ENCODE data around the gene GNA15. TPM values are rescaled to one million over a fixed set of nuclear protein-coding genes. Genes with fewer than 3 reads are reported as not detected.

The GNA15 gene
- total and polyA plus RNA-seq, 2 donors (not counting 1 experiment from before 2014, with no cell fraction given), result not detected

DNA sequence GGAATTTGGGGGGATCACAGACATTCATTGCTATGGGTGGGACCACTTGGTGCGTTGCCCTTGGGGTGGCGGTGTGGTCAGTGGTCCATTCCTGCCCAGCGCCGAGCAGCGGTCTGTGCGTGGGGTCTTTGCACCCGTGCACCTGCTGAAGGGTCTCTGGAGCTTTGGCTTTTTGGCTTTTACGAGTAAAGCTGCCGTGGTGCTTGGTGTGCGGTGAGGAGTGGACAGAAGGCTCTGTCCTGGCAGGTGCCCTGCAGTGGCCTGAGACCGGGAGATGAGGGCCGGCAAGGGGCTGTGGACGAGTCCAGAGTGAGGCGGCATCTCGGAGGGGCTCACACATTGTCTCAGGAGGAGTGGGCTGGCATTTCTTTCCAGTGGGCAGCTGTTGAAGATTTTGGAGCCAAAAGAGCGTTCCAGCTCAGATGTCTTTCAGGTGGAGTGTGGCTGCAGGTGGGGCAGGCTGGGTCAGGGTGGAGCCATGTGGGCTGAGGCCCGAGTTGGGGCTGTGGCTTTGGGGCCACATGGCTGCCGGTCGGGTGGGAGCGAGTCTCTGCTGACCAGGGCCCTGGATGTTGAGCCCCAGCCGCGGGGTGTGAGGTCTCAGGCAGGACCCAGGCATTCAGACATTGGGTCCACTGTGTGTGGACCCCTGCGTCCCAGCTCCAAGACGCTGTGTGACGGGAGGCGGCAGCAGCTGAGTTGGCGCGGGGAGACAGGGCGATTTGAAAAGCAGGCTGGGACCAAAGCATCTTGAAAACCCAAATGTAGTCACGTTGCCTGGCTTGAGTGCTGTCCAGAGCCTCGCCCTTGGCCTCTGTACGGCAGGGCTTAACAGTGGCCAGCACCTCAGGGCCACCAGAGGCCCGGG lies 30.0 kb upstream of the GNA15 start:
- Histone ChIP-seq H4K20me1 (ENCODE audit: control insufficient read depth, extremely low read depth, insufficient read depth, low read length) (no peaks in the 10 kb centered on the region), H3K4me3 (replicated peaks in 1 of 4; ENCODE audit: control extremely low read depth in 1 of 4, insufficient read depth in 1 of 4, low read depth in 3 of 4, low read length in 4 of 4) (no peak overlapping the region), H3K4me2 (ENCODE audit: extremely low read depth, insufficient read depth, low read length) (no peak overlapping the region), H3K9ac (ENCODE audit: insufficient read depth, low read length) (no peak overlapping the region), H3K27me3 (ENCODE audit: control insufficient read depth, insufficient read depth, low read length) (no peaks in the 10 kb centered on the region), H3K4me1 (ENCODE audit: control insufficient read depth, extremely low read depth, insufficient read depth, low read length) (no peaks in the 10 kb centered on the region), H3K9me3 (ENCODE audit: control insufficient read depth, insufficient read depth, low read depth, low read length) (no peaks in the 10 kb centered on the region), H3K27ac (ENCODE audit: insufficient read depth, low read length) (no peak overlapping the region), H3K79me2 (ENCODE audit: control insufficient read depth, insufficient read depth, low read length) (peaks cover 79% of the 10 kb centered on the region), H2AFZ (ENCODE audit: low read length) (no peak overlapping the region), H3K36me3 (ENCODE audit: control insufficient read depth, insufficient read depth, low read length) (no peaks in the 10 kb centered on the region)
- TF ChIP-seq, protein P1, sequence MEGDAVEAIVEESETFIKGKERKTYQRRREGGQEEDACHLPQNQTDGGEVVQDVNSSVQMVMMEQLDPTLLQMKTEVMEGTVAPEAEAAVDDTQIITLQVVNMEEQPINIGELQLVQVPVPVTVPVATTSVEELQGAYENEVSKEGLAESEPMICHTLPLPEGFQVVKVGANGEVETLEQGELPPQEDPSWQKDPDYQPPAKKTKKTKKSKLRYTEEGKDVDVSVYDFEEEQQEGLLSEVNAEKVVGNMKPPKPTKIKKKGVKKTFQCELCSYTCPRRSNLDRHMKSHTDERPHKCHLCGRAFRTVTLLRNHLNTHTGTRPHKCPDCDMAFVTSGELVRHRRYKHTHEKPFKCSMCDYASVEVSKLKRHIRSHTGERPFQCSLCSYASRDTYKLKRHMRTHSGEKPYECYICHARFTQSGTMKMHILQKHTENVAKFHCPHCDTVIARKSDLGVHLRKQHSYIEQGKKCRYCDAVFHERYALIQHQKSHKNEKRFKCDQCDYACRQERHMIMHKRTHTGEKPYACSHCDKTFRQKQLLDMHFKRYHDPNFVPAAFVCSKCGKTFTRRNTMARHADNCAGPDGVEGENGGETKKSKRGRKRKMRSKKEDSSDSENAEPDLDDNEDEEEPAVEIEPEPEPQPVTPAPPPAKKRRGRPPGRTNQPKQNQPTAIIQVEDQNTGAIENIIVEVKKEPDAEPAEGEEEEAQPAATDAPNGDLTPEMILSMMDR (conservative IDR thresholded peaks at IDR 0.05 in 1 of 2, IDR thresholded peaks at IDR 0.05 in 1 of 2; ENCODE audit: low read depth in 1 of 2, low read length in 2 of 2), result no peak
- no peak for TF ChIP-seq EZH2 (IDR thresholded peaks at IDR 0.05; ENCODE audit: low read length, missing control alignments)
- DNase-seq (ENCODE audit: low read depth in 2 of 2), result no peak

DNA sequence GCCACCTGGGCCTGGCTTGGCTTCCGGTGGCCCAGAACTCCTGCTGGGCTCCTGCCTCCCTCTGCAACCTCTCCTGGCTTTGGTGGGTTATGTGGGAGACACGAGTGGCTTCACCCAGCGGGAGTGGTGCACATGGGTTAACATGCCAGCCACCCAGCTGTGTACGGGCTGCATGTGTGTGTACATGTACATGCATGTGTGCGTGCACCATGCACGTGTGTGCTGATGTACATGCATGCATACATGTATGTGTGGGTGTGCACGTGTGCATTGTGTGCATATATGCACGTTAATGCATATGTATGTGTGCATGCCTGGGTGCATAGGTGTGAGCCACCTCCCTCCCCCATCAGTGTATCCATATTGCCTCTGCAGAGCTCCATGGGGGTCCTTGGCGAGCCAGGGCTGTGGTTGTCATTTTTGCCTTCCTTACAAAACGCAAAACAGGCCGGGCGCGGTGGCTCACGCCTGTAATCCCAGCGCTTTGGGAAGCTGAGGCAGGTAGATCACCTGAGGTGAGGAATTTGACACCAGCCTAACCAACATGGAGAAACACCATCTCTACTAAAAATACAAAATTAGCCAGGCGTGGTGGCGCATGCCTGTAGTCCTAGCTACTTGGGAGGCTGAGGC lies 29.2 kb upstream of the GNA15 start:
- peaks cover 77% of the 10 kb centered on the region for H3K79me2 ChIP-seq (ENCODE audit: control insufficient read depth, insufficient read depth, low read length)
- H3K4me2 ChIP-seq (ENCODE audit: extremely low read depth, insufficient read depth, low read length), result no peak overlapping the region
- no peak for DNase-seq (ENCODE audit: low read depth in 2 of 2)
- no peak overlapping the region for H2AFZ ChIP-seq (ENCODE audit: low read length)
- TF ChIP-seq, protein P1 (conservative IDR thresholded peaks at IDR 0.05 in 1 of 2, IDR thresholded peaks at IDR 0.05 in 1 of 2; ENCODE audit: low read depth in 1 of 2, low read length in 2 of 2), result no peak
- TF ChIP-seq EZH2 (IDR thresholded peaks at IDR 0.05; ENCODE audit: low read length, missing control alignments), result no peak
- no peaks in the 10 kb centered on the region for H3K4me1 ChIP-seq (ENCODE audit: control insufficient read depth, extremely low read depth, insufficient read depth, low read length)
- H3K4me3 ChIP-seq (replicated peaks in 1 of 4; ENCODE audit: control extremely low read depth in 1 of 4, insufficient read depth in 1 of 4, low read depth in 3 of 4, low read length in 4 of 4), result no peak overlapping the region
- H3K27me3 ChIP-seq (ENCODE audit: control insufficient read depth, insufficient read depth, low read length), result no peaks in the 10 kb centered on the region
- H3K36me3 ChIP-seq (ENCODE audit: control insufficient read depth, insufficient read depth, low read length), result peaks cover 4% of the 10 kb centered on the region
- H3K27ac ChIP-seq (ENCODE audit: insufficient read depth, low read length), result no peak overlapping the region
- no peaks in the 10 kb centered on the region for H4K20me1 ChIP-seq (ENCODE audit: control insufficient read depth, extremely low read depth, insufficient read depth, low read length)
- H3K9ac ChIP-seq (ENCODE audit: insufficient read depth, low read length), result no peak overlapping the region
- no peaks in the 10 kb centered on the region for H3K9me3 ChIP-seq (ENCODE audit: control insufficient read depth, insufficient read depth, low read depth, low read length)

DNA sequence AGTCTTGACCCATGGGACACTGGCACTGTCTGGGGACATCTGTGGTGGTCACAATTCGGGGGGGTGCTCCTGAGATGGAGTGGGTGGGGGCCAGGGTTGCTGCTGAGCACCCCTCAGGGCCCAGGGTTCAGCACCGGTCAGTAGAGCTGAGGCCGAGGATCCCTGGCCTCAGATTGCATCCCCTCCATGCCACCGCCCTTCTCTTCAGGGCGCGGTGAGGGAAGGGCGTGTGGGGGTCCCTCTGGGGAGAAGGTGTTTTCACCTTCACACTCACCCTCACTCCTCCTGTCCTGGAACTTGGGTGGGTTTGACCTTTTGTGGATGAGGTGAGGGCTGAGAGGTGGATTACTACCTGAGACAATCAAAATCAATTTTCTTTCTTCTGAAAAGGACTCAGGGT lies 28.2 kb upstream of the GNA15 start:
- no peaks in the 10 kb centered on the region for H3K27me3 ChIP-seq (ENCODE audit: control insufficient read depth, insufficient read depth, low read length)
- no peak for DNase-seq (ENCODE audit: low read depth in 2 of 2)
- H3K27ac ChIP-seq (ENCODE audit: insufficient read depth, low read length), result no peak overlapping the region
- H4K20me1 ChIP-seq (ENCODE audit: control insufficient read depth, extremely low read depth, insufficient read depth, low read length), result no peaks in the 10 kb centered on the region
- H3K9me3 ChIP-seq (ENCODE audit: control insufficient read depth, insufficient read depth, low read depth, low read length), result no peaks in the 10 kb centered on the region
- no peak overlapping the region for H2AFZ ChIP-seq (ENCODE audit: low read length)
- no peaks in the 10 kb centered on the region for H3K4me1 ChIP-seq (ENCODE audit: control insufficient read depth, extremely low read depth, insufficient read depth, low read length)
- TF ChIP-seq, protein P1 (conservative IDR thresholded peaks at IDR 0.05 in 1 of 2, IDR thresholded peaks at IDR 0.05 in 1 of 2; ENCODE audit: low read depth in 1 of 2, low read length in 2 of 2), result no peak
- TF ChIP-seq EZH2 (IDR thresholded peaks at IDR 0.05; ENCODE audit: low read length, missing control alignments), result no peak
- peaks cover 72% of the 10 kb centered on the region for H3K79me2 ChIP-seq (ENCODE audit: control insufficient read depth, insufficient read depth, low read length)
- H3K36me3 ChIP-seq (ENCODE audit: control insufficient read depth, insufficient read depth, low read length), result peaks cover 4% of the 10 kb centered on the region
- no peak overlapping the region for H3K4me2 ChIP-seq (ENCODE audit: extremely low read depth, insufficient read depth, low read length)
- no peak overlapping the region for H3K9ac ChIP-seq (ENCODE audit: insufficient read depth, low read length)
- no peak overlapping the region for H3K4me3 ChIP-seq (replicated peaks in 1 of 4; ENCODE audit: control extremely low read depth in 1 of 4, insufficient read depth in 1 of 4, low read depth in 3 of 4, low read length in 4 of 4)
